HepG2 (cell line): ENCODE results near the gene LAMC1. TPM values are rescaled to one million over a fixed set of nuclear protein-coding genes. Genes with fewer than 3 reads are reported as not detected.

Experiments
- ATAC-seq: fragments of 200-7000 bp; cut with Tn5 transposase; 3 replicates; pipeline ENCODE4 v1.9.1; 2020; ENCODE audit warnings: mild to moderate bottlenecking, moderate library complexity
- BruUV-seq: library from RNA; stranded (reverse); fragments of 400-500 nt; replicated peaks from 2 replicates; lab custom pipeline; 2021; lab: Mats Ljungman, UMichigan
- CTCF ChIA-PET: fragments of 300-600 bp; formaldehyde crosslinking; extraction: SDS; loops from one replicate; lab custom pipeline; 2021; ENCODE audit warnings: low total read pairs, inconsistent platforms, low intra/inter-chr PET ratio; lab: Yijun Ruan, JAX
- POLR2A ChIA-PET: fragments of 350-600 bp; sonication (Branson Sonifier 250); formaldehyde crosslinking; loops from one replicate; lab custom pipeline; 2020; ENCODE audit warnings: antibody characterized with exemption, inconsistent platforms; lab: Yijun Ruan, JAX
- DNase-seq: peaks from one replicate; pipeline ENCODE4 v3.0.0-alpha.2; 2015; ENCODE audit warnings: low spot score
- FAIRE-seq: peaks from 3 replicates; lab custom pipeline; 2011; peaks lifted over from hg19 to GRCh38; lab: Jason Lieb, UNC
- H2AFZ ChIP-seq: one replicate; pipeline ENCODE4 v1.6.1; 2011; ENCODE audit warnings: low read length, inconsistent platforms
- H3K27ac ChIP-seq: fragments of 300-600 bp; 3 replicates; pipeline ENCODE4 v1.8.0; 2011; ENCODE audit warnings: mixed run types, mild to moderate bottlenecking, mixed read lengths, low read length, inconsistent platforms; ENCODE audit not compliant: insufficient read depth; ENCODE audit errors: extremely low read length
- H3K27me3 ChIP-seq, 2 experiments: fragments of 200-600 bp in 1 of 2; 2 replicates in 1 of 2; 3 replicates in 1 of 2; pipeline versions ENCODE4 v1.6.0 to v1.8.0; 2011; ENCODE audit warnings: low read length in 2 of 2, mild to moderate bottlenecking in 2 of 2, moderate library complexity in 2 of 2, inconsistent platforms in 1 of 2; ENCODE audit not compliant: insufficient read depth in 2 of 2, control insufficient read depth in 1 of 2
- H3K36me3 ChIP-seq, 2 experiments: fragments of 200-600 bp in 1 of 2; replicated peaks in 1 of 2; 2 replicates in 1 of 2; 3 replicates in 1 of 2; pipeline versions ENCODE4 v1.5.1 to v1.8.0; 2011; ENCODE audit warnings: low read length in 2 of 2, inconsistent platforms in 1 of 2; ENCODE audit not compliant: insufficient read depth in 2 of 2, control insufficient read depth in 1 of 2
- H3K4me1 ChIP-seq: 2 replicates; pipeline ENCODE4 v1.5.1; 2012; ENCODE audit warnings: low read length, inconsistent platforms; ENCODE audit not compliant: insufficient read depth
- H3K4me2 ChIP-seq: 2 replicates; pipeline ENCODE4 v1.6.0; 2011; ENCODE audit warnings: low read depth, low read length, inconsistent platforms
- H3K4me3 ChIP-seq, 3 experiments: fragments of 200-600 bp in 1 of 3; sonication (generic), shearing (Covaris generic) in 1 of 3; replicated peaks in 1 of 3; 2 replicates each; pipeline ENCODE4 v1.5.1; 2011 to 2016; ENCODE audit warnings: low read length in 3 of 3, inconsistent platforms in 2 of 3, low read depth in 2 of 3, mild to moderate bottlenecking in 2 of 3, control low read depth in 1 of 3, mixed read lengths in 1 of 3; ENCODE audit not compliant: insufficient read depth in 1 of 3
- H3K79me2 ChIP-seq: one replicate; pipeline ENCODE4 v1.6.1; 2011; ENCODE audit warnings: low read length, inconsistent platforms; ENCODE audit not compliant: insufficient read depth
- H3K9ac ChIP-seq: 2 replicates; pipeline ENCODE4 v1.6.0; 2011; ENCODE audit warnings: mild to moderate bottlenecking, low read depth, low read length, inconsistent platforms; ENCODE audit not compliant: insufficient read depth
- H3K9me3 ChIP-seq: 2 replicates; pipeline ENCODE4 v1.5.1; 2012; ENCODE audit warnings: mild to moderate bottlenecking, low read length
- H4K20me1 ChIP-seq: 2 replicates; pipeline ENCODE4 v1.6.0; 2011; ENCODE audit warnings: inconsistent platforms, mild to moderate bottlenecking, low read length, moderate library complexity; ENCODE audit not compliant: insufficient read depth
- ATM ChIP-seq: fragments of 450-650 bp; IDR thresholded peaks from 2 replicates; pipeline ENCODE4 v1.7.1; 2017; ENCODE audit warnings: mild to moderate bottlenecking, borderline replicate concordance
- E2F1 ChIP-seq: sonication (generic); formaldehyde crosslinking; IDR thresholded peaks from 2 replicates; pipeline ENCODE4 v1.5.0; 2020; ENCODE audit warnings: missing genetic modification reagents
- GLI4 ChIP-seq: sonication (generic); formaldehyde crosslinking; IDR thresholded peaks from 2 replicates; pipeline ENCODE4 v1.5.1; 2020; ENCODE audit warnings: missing genetic modification reagents, mild to moderate bottlenecking, moderate library complexity, borderline replicate concordance
- HDAC2 ChIP-seq: sonication (generic); formaldehyde crosslinking; IDR thresholded peaks from 2 replicates; pipeline ENCODE4 v1.4.0; 2020; ENCODE audit warnings: missing genetic modification reagents
- HNF4A ChIP-seq: sonication (generic); formaldehyde crosslinking; IDR thresholded peaks from 2 replicates; pipeline ENCODE4 v1.4.0; 2020; ENCODE audit warnings: missing genetic modification reagents
- IRF9 ChIP-seq: sonication (generic); formaldehyde crosslinking; IDR thresholded peaks from 2 replicates; pipeline ENCODE4 v1.8.0; 2022; ENCODE audit warnings: missing genetic modification reagents, mild to moderate bottlenecking, borderline replicate concordance
- MTA1 ChIP-seq: sonication (generic); formaldehyde crosslinking; IDR thresholded peaks from 2 replicates; pipeline ENCODE4 v1.4.0; 2020; ENCODE audit warnings: missing genetic modification reagents, mild to moderate bottlenecking, borderline replicate concordance
- NR2F1 ChIP-seq, 2 experiments: fragments of 450-650 bp in 1 of 2; formaldehyde crosslinking in 1 of 2; IDR thresholded peaks; 2 replicates each; pipeline versions ENCODE4 v1.5.0 to v1.6.1; 2016 to 2020; ENCODE audit warnings: mild to moderate bottlenecking in 1 of 2, missing compliant biosample characterization in 1 of 2, missing genetic modification reagents in 1 of 2, moderate library complexity in 1 of 2
- PREB ChIP-seq: sonication (generic); formaldehyde crosslinking; IDR thresholded peaks from 2 replicates; pipeline ENCODE4 v1.4.0; 2020; ENCODE audit warnings: missing genetic modification reagents
- TEAD2 ChIP-seq: sonication (generic); formaldehyde crosslinking; IDR thresholded peaks from 2 replicates; pipeline ENCODE4 v1.9.0; 2021; ENCODE audit warnings: missing genetic modification reagents
- XBP1 ChIP-seq: sonication (generic); formaldehyde crosslinking; IDR thresholded peaks from 2 replicates; pipeline ENCODE4 v1.5.0; 2020; ENCODE audit warnings: missing genetic modification reagents
- ZNF235 ChIP-seq: sonication (generic); formaldehyde crosslinking; IDR thresholded peaks from 2 replicates; pipeline ENCODE4 v1.8.1; 2023; ENCODE audit warnings: mild to moderate bottlenecking, missing genetic modification reagents, borderline replicate concordance
- ZNF3 ChIP-seq: IDR thresholded peaks from 2 replicates; pipeline ENCODE4 v1.7.0; 2017; ENCODE audit warnings: inconsistent platforms
- ZNF615 ChIP-seq: sonication (generic); formaldehyde crosslinking; IDR thresholded peaks from 2 replicates; pipeline ENCODE4 v1.5.0; 2020; ENCODE audit warnings: mild to moderate bottlenecking, missing genetic modification reagents, borderline replicate concordance
- ZNF784 ChIP-seq: sonication (generic); formaldehyde crosslinking; IDR thresholded peaks from 2 replicates; pipeline ENCODE4 v1.5.1; 2020; ENCODE audit warnings: missing genetic modification reagents, mild to moderate bottlenecking, borderline replicate concordance
- whole genome bisulfite sequencing: methylation state at CpG from one replicate; pipeline ENCODE4 v1.1.6; 2017; ENCODE audit warnings: low lambda C conversion rate; 5-methylcytosine and 5-hydroxymethylcytosine counted together
- in situ Hi-C: cut with HindIII; loops from 2 replicates; pipeline ENCODE4 v1.10.0; 2017; ENCODE audit warnings: low pct_unique_long_range_greater_than_20kb; ENCODE audit not compliant: extremely low pct_ligation_motif_present
- intact Hi-C: fragments of 100-400 bp; cut with micrococcal nuclease; formaldehyde crosslinking; loops from one replicate; pipeline ENCODE4 v1.10.0; 2022; ENCODE audit not compliant: unreplicated experiment
- polyA plus RNA-seq, 8 experiments: library from polyadenylated mRNA; depleted of rRNA in 3 of 8; stranded (reverse) in 7 of 8; unstranded in 1 of 8; fragments of >200 nt; fragmentation: Illumina TruSeq in 4 of 8; extraction: Trizol in 4 of 8; gene quantifications; 2 replicates each; pipeline versions ENCODE4 v1.2.1 to v1.2.3, GENCODE V29; 2011 to 2016; ENCODE audit warnings: low read depth in 4 of 8, missing spikeins in 1 of 8, mixed read lengths in 1 of 8; ENCODE audit not compliant: insufficient read depth in 1 of 8
- total RNA-seq, 5 experiments: library from RNA; depleted of rRNA; stranded (reverse); fragments of >200 nt; fragmentation: Illumina TruSeq; extraction: Trizol; gene quantifications; 2 replicates each; pipeline ENCODE4 v1.2.3, GENCODE V29; 2016; ENCODE audit warnings: low read depth in 1 of 5

LAMC1 gene
- total and polyA plus RNA-seq, 2 of the 13 experiments (the other 11 are each of a cell fraction or from before 2014, with no cell fraction given): 58.5 to 137 TPM

GRCh38 chr1:183164963-183165362 lies 141.7 kb downstream of the LAMC1 start (continued):
- TF ChIP-seq PREB: no peak
- TF ChIP-seq GLI4 (CRISPR knock-in tag): no peak
- TF ChIP-seq ZNF615 (CRISPR knock-in tag): no peak
- TF ChIP-seq NR2F1 (CRISPR knock-in tag; IDR thresholded peaks at IDR 0.05): no peak
- TF ChIP-seq HNF4A (CRISPR knock-in tag): no peak

- in situ Hi-C loops: no loop called here
- H3K27ac ChIP-seq: no peak overlapping the region
Measured at GRCh38 chr1:183165456-183165855, 142.2 kb downstream of the LAMC1 start.

More at GRCh38 chr1:183165456-183165855, 142.2 kb downstream of the LAMC1 start:
- Histone ChIP-seq H3K79me2 (no peaks in the 10 kb centered on the region), H3K4me1 (no peaks in the 10 kb centered on the region), H2AFZ (no peak overlapping the region), H4K20me1 (no peaks in the 10 kb centered on the region), H3K9me3 (no peaks in the 10 kb centered on the region), H3K4me2 (no peak overlapping the region), H3K9ac (no peak overlapping the region), H3K27me3 (no peaks in the 10 kb centered on the region), H3K4me3 (no peak overlapping the region), H3K36me3 (no peaks in the 10 kb centered on the region)
- intact Hi-C loops: no loop called here
- BruUV-seq: no TSS peak
- no peak for DNase-seq
- no peak for TF ChIP-seq ZNF235
- TF ChIP-seq HDAC2 (CRISPR knock-in tag): no peak
- no peak for TF ChIP-seq ZNF3 (CRISPR knock-in tag)
- TF ChIP-seq XBP1 (CRISPR knock-in tag): no peak
- TF ChIP-seq E2F1: no peak
- TF ChIP-seq IRF9 (CRISPR knock-in tag): no peak
- no peak for TF ChIP-seq ZNF784 (CRISPR knock-in tag)
- TF ChIP-seq TEAD2 (CRISPR knock-in tag): no peak
- no peak for TF ChIP-seq MTA1 (CRISPR knock-in tag)
- TF ChIP-seq ATM: no peak
- ChIA-PET POLR2A (no interaction called here), CTCF (no interaction called here)
- no peak for FAIRE-seq
- no peak for ATAC-seq
- 53% methylated on average over 2 of the region's 2 CpGs for WGBS
